GM21619 (cell line): ENCODE results near the gene ACAP2.
A peak's percentile ranks its signal among the peaks of the same experiment; 100 is the strongest.
"Not testable (repeated sequence)": the region's sequence is repeated elsewhere in the genome, so short reads cannot be mapped to it uniquely, and the experiment has no call there.

ENCODE experiments used
- ATAC-seq: cut with Tn5 transposase; IDR thresholded peaks from one replicate; pipeline ENCODE4 v1.9.1; 2021; ENCODE audit not compliant: unreplicated experiment

ACAP2 gene

DNA sequence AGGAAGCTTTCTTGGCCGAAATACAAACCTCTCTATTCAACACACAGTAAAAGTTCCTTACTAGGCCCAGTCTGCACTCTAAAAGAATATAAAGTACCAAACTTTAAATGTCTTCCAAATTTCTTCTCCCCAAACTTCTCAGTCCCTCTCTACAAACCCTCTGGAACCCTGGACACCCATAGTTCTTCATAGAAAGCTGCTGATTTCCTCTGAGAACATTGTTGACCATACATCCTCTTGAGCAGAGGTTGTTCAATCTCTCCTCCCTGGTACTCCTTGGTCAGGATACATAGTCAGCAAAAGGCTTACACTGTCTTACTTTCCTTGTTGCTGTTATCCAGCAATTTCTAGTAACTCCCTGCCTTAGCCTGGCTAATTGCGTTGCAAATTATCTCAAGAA is 3.1 kb upstream of the ACAP2 start:
- ATAC-seq, result no peak

DNA sequence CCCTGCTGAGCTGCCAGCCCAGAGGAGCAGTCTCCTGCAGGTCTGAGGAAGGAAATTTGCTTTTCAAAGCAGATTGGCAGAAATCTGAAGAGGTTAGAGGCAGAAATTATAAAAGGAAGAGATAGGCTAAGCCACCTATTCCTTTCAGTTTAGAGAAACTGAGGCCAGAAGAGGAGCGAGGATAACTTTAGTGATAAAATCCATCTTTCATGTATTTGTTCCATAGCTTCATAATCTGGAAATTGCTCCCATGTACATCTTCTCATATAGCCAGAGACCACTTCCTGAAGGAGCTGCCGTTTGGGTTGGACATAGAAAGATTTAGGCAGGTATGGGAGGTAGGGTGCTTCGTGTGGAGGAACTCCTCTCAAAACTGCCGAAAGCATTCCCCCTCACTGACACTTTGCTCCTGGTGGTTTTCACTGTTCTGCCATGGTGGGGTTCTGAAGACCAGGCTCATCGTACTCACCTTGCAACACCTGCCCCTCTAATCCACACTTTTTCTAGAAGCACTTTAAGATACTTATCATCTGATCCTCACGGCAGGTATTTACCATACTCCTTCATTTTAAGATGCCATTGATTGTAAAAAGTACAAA is 670 bp upstream of the ACAP2 start:
- no peak for ATAC-seq

DNA sequence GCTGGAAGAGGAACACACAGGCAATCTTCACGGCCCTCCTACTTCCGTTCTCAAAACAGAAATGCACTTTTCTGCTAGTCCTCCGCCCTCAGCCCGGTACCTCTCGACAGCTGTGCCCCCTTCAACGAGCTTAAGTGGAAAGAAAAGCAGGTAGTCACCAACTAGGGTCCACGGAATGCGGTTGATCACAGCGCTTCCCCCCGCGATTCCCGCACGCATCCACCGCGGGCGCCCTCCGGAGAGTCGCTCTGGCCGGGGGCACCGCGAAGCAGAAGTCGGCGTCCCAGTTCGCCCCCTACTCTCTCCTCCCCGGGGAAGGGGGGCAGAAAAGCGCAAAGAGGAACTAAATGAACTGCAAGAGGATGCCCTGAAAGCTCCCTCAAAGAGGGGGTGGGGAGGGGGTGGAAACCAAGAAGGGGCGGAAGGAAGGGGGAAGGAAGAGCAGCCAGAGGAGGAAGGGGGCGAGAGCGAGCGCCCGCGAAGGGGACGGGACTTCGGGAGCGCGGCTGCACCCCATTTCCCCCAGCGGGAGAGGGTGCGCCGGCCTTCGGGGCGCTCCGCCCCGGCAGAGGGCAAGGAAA is 738 bp downstream of the ACAP2 start:
- ATAC-seq, result peak; percentile 9

DNA sequence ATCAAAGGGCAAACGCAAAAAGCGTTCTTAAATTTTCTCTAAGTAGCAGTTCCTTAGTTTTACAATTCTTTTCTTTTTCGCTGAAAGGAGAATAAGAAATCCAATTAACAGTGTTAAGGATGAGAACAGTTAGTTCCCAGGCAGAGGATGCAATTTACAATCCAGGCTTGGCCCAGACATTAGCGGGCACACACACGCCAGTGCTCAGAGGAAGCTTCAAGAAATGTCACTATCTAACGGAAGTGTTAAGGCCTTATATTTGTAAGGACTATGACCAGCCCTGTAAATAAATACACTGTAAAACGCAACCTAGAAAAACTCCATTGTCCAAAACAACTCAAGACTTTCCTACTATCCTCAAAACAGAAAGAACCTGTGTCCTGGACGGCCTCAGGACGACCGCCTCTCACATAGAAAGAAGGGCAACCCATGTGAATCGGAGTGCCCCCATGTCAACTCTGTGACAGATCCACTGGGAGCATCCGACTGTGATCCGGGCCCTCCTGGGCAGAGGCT is 1.3 kb downstream of the ACAP2 start:
- no peak for ATAC-seq

DNA sequence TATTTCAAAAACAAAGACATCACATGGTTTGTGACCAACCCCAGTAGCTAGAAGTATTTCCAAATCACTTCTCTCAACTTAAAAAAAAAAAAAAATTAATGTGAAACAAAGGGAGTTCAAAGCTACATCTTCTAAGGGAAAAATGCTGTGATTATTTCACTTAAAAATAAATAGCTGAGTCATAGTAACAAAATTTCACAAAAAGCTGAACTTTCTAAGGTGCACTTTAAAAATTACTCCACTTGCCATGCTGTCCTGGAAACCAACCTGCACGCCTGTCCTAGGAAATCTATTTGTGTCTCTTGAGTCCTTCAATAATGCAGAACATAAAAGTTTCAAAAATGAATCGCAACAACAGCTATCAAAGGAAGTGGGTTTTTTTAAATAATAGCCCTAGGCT is 1.8 kb downstream of the ACAP2 start:
- no peak for ATAC-seq

GRCh38 chr3:195440379-195440778 is 2.4 kb downstream of the ACAP2 start:
- no peak for ATAC-seq

- no peak for ATAC-seq
Measured at GRCh38 chr3:195438371-195438770, 4.4 kb downstream of the ACAP2 start.

- no peak for ATAC-seq
Measured at GRCh38 chr3:195425849-195426248, 17.0 kb downstream of the ACAP2 start.

- ATAC-seq, result no peak
Measured at GRCh38 chr3:195423818-195424217, 19.0 kb downstream of the ACAP2 start.

GRCh38 chr3:195421400-195421799 is 21.4 kb downstream of the ACAP2 start:
- no peak for ATAC-seq

DNA sequence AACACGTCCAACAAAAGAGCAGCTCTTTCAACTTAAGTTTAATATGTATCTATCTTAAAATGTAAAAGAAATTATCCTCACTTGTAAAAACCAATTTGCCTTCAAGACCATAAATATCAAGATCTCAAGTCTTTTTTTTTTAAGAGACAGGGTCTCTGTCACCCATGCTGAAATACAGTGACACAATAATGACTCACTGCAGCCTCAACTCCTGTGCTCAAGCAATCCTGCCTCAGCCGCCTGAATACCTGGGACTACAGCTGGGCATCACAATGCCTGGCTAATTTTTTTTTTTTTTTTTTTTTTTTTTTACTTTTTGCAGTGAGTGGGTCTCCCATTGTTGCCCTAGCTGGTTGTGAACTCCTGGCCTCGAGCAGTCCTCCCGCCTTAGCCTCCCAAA is 26.0 kb downstream of the ACAP2 start:
- no peak for ATAC-seq

DNA sequence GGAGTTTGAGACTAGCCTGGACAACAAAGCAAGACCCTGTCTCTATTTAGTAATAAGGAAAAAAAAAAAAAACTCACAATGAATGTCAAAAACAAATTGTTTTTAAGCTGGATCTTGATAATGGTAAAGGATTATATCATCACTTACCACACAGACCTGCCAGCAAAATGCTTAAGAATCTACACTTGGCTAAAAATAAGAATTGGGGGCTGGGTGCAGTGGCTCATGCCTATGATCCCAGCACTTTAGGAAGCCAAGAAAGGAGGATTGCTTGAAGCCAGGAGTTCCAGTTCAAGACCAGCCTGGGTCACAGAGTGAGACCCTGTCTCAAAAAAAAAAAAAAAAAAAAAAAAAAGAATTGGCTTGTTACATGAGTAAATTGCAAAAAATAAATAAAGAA is 31.0 kb downstream of the ACAP2 start:
- no peak for ATAC-seq

DNA sequence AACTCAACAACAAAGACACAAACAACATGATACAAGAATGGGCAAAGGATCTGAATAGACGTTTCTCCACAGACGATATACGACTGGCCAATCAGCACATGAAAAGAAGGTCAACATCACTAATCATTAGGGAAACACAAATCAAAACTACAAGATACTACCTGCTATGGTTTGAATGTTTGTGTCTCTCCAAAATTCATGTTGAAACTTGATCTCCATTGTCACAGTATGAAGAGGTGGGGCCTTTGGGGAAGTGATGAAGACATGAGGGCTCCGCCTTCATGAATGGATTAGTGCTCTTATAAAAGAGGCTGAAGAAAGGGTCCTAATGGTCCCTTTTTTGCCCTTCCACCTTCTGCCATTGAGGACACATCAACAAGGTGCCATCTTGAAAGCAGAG is 32.3 kb downstream of the ACAP2 start:
- no peak for ATAC-seq

- no peak for ATAC-seq
Measured at GRCh38 chr3:195407531-195408409, 35.0 kb downstream of the ACAP2 start.

DNA sequence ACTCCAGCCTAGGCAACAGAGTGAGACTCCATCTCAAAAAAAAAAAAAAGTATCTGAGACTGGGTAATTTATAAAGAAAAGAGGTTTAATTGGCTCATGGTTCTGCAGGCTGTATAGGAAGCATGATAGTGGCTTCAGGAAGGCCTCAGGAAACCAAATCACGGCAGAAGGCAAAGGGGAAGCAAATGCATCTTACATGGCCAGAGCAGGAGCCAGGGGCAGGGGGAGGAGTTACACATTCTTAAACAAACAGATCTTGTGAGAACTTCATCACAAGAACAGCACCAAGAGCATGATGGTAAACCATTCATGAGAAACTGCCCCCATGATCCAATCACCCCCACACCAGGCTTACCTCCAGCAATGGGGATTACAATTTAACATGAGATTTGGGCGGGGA is 37.2 kb downstream of the ACAP2 start:
- ATAC-seq, result no peak

DNA sequence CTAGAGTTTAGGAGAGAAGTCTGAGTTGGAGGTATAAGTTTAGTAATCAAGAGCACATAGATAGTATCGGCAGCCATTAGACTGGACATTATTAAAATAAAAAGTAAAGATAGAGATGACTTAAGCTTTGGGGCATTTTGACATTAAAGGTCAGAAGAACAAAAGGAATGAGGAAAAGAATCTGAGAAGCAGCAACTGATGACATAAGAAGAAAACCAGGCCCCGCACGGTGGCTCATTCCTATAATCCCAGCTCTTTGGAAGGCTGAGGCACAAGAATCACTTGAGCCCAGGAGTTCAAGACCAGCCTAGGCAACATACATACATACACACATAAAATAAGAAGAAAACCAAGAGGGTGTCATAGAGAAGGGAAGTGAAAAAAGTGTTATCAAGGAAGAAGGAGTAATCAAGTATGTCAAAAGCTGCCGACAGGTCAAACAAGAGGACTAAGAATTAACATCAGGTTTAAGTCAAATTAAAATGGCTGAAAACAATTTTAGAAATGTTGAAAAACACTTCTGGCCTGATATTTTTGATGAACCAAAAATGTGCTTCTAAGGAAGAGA is 38.9 kb downstream of the ACAP2 start:
- ATAC-seq, result no peak

DNA sequence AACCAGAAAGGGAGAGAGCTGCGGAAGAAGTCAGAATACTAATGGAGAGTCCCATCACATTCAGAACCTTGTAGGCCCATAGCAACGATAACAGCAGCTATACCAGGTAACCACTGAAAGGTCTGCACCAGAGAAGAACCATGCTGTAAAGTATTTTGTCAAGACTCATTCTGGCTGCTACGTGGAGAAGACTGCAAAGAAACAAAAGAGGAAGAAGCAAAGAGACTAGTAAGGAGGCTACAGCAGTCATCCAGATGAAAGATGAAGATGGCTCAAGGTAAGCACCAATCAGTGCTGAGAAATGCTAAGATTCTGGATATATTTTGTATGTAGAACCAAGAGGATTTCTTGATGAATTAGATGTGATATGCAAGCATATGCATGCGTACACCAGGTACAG is 39.6 kb downstream of the ACAP2 start:
- ATAC-seq, result no peak

- no peak for ATAC-seq
Measured at GRCh38 chr3:195401943-195402342, 40.9 kb downstream of the ACAP2 start.

- not testable (repeated sequence) for ATAC-seq
Measured at GRCh38 chr3:195398460-195398859, 44.4 kb downstream of the ACAP2 start.

DNA sequence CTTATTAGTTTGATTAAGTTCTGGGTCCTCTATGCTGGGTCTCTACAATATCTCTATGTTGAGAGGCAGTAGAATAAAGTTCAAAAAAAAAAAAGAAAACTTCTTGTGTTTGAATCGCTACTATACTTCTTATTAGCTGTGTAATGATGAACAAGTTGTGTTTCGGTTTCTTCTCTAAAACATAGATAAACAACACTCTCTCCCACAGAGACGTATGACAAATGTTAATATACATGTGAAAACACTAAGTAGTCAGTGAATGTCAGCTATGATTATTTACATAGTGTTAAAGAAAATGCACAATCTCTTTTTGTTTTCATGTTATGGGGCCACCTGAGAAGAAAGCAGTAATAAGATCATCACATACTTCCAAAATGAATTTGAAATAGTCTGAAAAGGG is 45.3 kb downstream of the ACAP2 start:
- no peak for ATAC-seq

- ATAC-seq, result no peak
Measured at GRCh38 chr3:195395208-195395816, 47.5 kb downstream of the ACAP2 start.
